ENCODE results near the gene USP24.

USP24 gene

DNA sequence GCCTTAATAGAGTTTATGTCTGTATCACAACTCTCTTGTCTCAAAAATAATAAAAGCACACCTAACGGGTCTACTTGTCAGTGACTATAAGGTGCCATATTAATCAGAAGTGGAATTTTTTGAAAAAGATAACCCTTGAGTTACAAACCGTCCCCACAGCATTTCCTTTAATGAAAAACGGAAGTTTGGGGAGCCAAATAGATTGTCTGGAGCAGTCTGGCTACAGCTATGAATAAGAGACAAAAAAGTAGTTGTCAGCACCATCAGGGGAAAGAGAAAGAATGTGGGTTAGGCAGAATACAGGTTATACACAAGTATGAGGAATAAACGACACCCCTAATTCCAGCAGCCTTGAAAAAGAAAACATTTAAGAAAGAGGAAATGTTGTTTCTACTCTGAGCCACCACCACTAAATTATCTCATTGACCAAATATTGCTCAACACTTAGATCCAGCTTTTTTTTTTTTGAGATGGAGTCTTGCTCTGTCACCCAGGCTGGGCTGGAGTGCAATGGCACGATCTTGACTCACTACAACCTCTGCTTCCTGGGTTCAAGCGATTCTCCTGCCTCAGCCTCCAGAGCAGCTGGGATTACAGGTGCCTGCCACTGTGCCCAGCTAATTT is 29.4 kb upstream of the USP24 start:
- TF ChIP-seq YY1 (IDR thresholded peaks at IDR 0.05; ENCODE audit: insufficient read depth, insufficient read length) (no peak), SUZ12 (IDR thresholded peaks at IDR 0.05; ENCODE audit: extremely low read depth, insufficient read depth, insufficient read length) (no peak), ZNF274 (IDR thresholded peaks at IDR 0.05; ENCODE audit: low read depth, low read length) (no peak)

DNA sequence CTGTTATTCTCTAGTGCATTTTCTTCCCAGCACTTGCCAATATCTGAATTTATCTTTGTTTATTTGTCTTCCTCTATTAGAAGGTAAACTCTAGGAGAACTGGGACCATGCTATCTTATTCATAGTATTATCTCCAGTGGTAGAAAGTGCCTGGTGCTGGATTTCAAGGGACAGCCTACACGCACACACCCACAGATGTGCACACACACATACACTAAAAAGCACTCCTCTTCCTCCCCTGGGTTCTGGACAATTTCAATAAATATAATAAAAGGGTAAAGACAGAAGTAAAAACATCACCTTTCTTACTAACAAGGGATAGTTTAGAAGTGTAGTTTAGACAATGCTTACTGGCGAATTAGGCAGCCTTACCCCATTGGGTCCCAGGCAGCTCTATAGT is 28.5 kb upstream of the USP24 start:
- Histone ChIP-seq H3K9me3 (ENCODE audit: insufficient read depth, low read length) (no peaks in the 10 kb centered on the region), H3K27me3 (ENCODE audit: insufficient read depth, insufficient read length) (no peaks in the 10 kb centered on the region), H3K4me1 (ENCODE audit: insufficient read depth, insufficient read length) (no peaks in the 10 kb centered on the region), H3K4me3 (ENCODE audit: insufficient read length, low read depth) (no peak overlapping the region), H3K9ac (ENCODE audit: insufficient read length, low read depth) (no peak overlapping the region), H3K36me3 (ENCODE audit: insufficient read depth, insufficient read length, low read length) (no peaks in the 10 kb centered on the region)
- TF ChIP-seq YY1 (IDR thresholded peaks at IDR 0.05; ENCODE audit: insufficient read depth, insufficient read length): no peak
- TF ChIP-seq SUZ12 (IDR thresholded peaks at IDR 0.05; ENCODE audit: extremely low read depth, insufficient read depth, insufficient read length): no peak
- no peak for TF ChIP-seq ZNF274 (IDR thresholded peaks at IDR 0.05; ENCODE audit: low read depth, low read length)
- DNase-seq (ENCODE audit: low read depth, low spot score): no peak

More for the DNA sequence above, 29.4 kb upstream of the USP24 start:
- H3K4me3 ChIP-seq (ENCODE audit: insufficient read length, low read depth): no peak overlapping the region
- no peak for DNase-seq (ENCODE audit: low read depth, low spot score)
- no peaks in the 10 kb centered on the region for H3K36me3 ChIP-seq (ENCODE audit: insufficient read depth, insufficient read length, low read length)
- no peaks in the 10 kb centered on the region for H3K4me1 ChIP-seq (ENCODE audit: insufficient read depth, insufficient read length)
- H3K9me3 ChIP-seq (ENCODE audit: insufficient read depth, low read length): no peaks in the 10 kb centered on the region
- no peak overlapping the region for H3K9ac ChIP-seq (ENCODE audit: insufficient read length, low read depth)
- H3K27me3 ChIP-seq (ENCODE audit: insufficient read depth, insufficient read length): no peaks in the 10 kb centered on the region

- H3K36me3 ChIP-seq (ENCODE audit: insufficient read depth, insufficient read length, low read length): no peaks in the 10 kb centered on the region
- H3K27me3 ChIP-seq (ENCODE audit: insufficient read depth, insufficient read length): no peaks in the 10 kb centered on the region
- TF ChIP-seq SUZ12 (IDR thresholded peaks at IDR 0.05; ENCODE audit: extremely low read depth, insufficient read depth, insufficient read length) (no peak), ZNF274 (IDR thresholded peaks at IDR 0.05; ENCODE audit: low read depth, low read length) (no peak), YY1 (IDR thresholded peaks at IDR 0.05; ENCODE audit: insufficient read depth, insufficient read length) (no peak)
- no peak overlapping the region for H3K4me3 ChIP-seq (ENCODE audit: insufficient read length, low read depth)
- no peaks in the 10 kb centered on the region for H3K9me3 ChIP-seq (ENCODE audit: insufficient read depth, low read length)
- no peak for DNase-seq (ENCODE audit: low read depth, low spot score)
- H3K9ac ChIP-seq (ENCODE audit: insufficient read length, low read depth): no peak overlapping the region
- no peaks in the 10 kb centered on the region for H3K4me1 ChIP-seq (ENCODE audit: insufficient read depth, insufficient read length)
Measured at GRCh38 chr1:55239548-55239947, 24.4 kb upstream of the USP24 start.

DNA sequence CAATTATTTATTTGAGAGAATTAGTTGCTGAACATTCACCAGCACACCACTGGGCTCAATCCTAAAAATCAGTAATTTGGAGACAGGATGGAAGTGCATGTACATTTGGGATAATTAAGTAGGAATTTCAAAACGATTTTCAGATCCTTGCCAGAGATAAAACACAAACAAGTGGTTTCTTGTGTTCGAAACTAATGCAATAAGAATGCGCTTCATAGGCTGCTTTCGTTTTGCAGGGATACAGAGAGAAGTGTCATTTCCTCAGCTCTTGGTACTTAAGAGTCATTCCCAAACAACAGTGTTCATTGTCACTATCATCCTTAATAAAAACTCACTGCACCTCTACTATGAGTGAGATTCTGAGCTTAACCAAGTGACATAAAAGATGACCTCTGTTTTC is 20.6 kb upstream of the USP24 start:
- Histone ChIP-seq H3K4me1 (ENCODE audit: insufficient read depth, insufficient read length) (no peaks in the 10 kb centered on the region), H3K4me3 (ENCODE audit: insufficient read length, low read depth) (no peak overlapping the region), H3K27me3 (ENCODE audit: insufficient read depth, insufficient read length) (no peaks in the 10 kb centered on the region), H3K9me3 (ENCODE audit: insufficient read depth, low read length) (no peaks in the 10 kb centered on the region), H3K9ac (ENCODE audit: insufficient read length, low read depth) (no peak overlapping the region), H3K36me3 (ENCODE audit: insufficient read depth, insufficient read length, low read length) (no peaks in the 10 kb centered on the region)
- TF ChIP-seq YY1 (IDR thresholded peaks at IDR 0.05; ENCODE audit: insufficient read depth, insufficient read length) (no peak), ZNF274 (IDR thresholded peaks at IDR 0.05; ENCODE audit: low read depth, low read length) (no peak), SUZ12 (IDR thresholded peaks at IDR 0.05; ENCODE audit: extremely low read depth, insufficient read depth, insufficient read length) (no peak)
- DNase-seq (ENCODE audit: low read depth, low spot score): no peak

DNA sequence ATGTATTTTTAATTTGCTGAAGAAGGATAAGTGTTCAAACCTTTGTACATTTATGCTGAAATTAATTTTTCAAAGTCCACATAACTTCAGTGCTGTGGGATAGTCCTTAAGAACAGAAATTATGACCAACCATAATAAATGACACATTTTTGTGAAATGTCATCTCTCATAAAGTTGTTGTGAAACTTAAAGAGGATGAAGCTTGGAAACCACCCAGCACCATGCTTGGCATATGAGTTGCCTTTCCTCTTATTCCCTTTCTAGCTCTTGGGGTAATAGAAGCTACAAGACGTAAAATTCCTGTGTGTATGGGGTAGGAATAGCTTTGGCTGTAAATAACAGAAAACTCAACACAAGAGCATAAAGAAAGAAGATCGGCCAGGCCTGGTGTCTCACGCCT is 18.9 kb upstream of the USP24 start:
- DNase-seq (ENCODE audit: low read depth, low spot score): no peak
- TF ChIP-seq YY1 (IDR thresholded peaks at IDR 0.05; ENCODE audit: insufficient read depth, insufficient read length) (no peak), ZNF274 (IDR thresholded peaks at IDR 0.05; ENCODE audit: low read depth, low read length) (no peak), SUZ12 (IDR thresholded peaks at IDR 0.05; ENCODE audit: extremely low read depth, insufficient read depth, insufficient read length) (no peak)
- Histone ChIP-seq H3K36me3 (ENCODE audit: insufficient read depth, insufficient read length, low read length) (no peaks in the 10 kb centered on the region), H3K4me3 (ENCODE audit: insufficient read length, low read depth) (no peak overlapping the region), H3K9ac (ENCODE audit: insufficient read length, low read depth) (no peak overlapping the region), H3K27me3 (ENCODE audit: insufficient read depth, insufficient read length) (no peaks in the 10 kb centered on the region), H3K4me1 (ENCODE audit: insufficient read depth, insufficient read length) (no peaks in the 10 kb centered on the region), H3K9me3 (ENCODE audit: insufficient read depth, low read length) (no peaks in the 10 kb centered on the region)

GRCh38 chr1:55233145-55233777 is 18.1 kb upstream of the USP24 start:
- Histone ChIP-seq H3K27me3 (ENCODE audit: insufficient read depth, insufficient read length) (no peaks in the 10 kb centered on the region), H3K9me3 (ENCODE audit: insufficient read depth, low read length) (no peaks in the 10 kb centered on the region), H3K4me1 (ENCODE audit: insufficient read depth, insufficient read length) (no peaks in the 10 kb centered on the region), H3K4me3 (ENCODE audit: insufficient read length, low read depth) (no peak overlapping the region), H3K36me3 (ENCODE audit: insufficient read depth, insufficient read length, low read length) (no peaks in the 10 kb centered on the region), H3K9ac (ENCODE audit: insufficient read length, low read depth) (no peak overlapping the region)
- no peak for DNase-seq (ENCODE audit: low read depth, low spot score)
- TF ChIP-seq SUZ12 (IDR thresholded peaks at IDR 0.05; ENCODE audit: extremely low read depth, insufficient read depth, insufficient read length) (no peak), ZNF274 (IDR thresholded peaks at IDR 0.05; ENCODE audit: low read depth, low read length) (no peak), YY1 (IDR thresholded peaks at IDR 0.05; ENCODE audit: insufficient read depth, insufficient read length) (no peak)

- Histone ChIP-seq H3K36me3 (ENCODE audit: insufficient read depth, insufficient read length, low read length) (no peaks in the 10 kb centered on the region), H3K4me1 (ENCODE audit: insufficient read depth, insufficient read length) (no peaks in the 10 kb centered on the region), H3K27me3 (ENCODE audit: insufficient read depth, insufficient read length) (no peaks in the 10 kb centered on the region), H3K9ac (ENCODE audit: insufficient read length, low read depth) (no peak overlapping the region), H3K4me3 (ENCODE audit: insufficient read length, low read depth) (no peak overlapping the region), H3K9me3 (ENCODE audit: insufficient read depth, low read length) (peaks cover 3% of the 10 kb centered on the region)
- no peak for TF ChIP-seq ZNF274 (IDR thresholded peaks at IDR 0.05; ENCODE audit: low read depth, low read length)
- no peak for TF ChIP-seq YY1 (IDR thresholded peaks at IDR 0.05; ENCODE audit: insufficient read depth, insufficient read length)
- TF ChIP-seq SUZ12 (IDR thresholded peaks at IDR 0.05; ENCODE audit: extremely low read depth, insufficient read depth, insufficient read length): no peak
- DNase-seq (ENCODE audit: low read depth, low spot score): no peak
Measured at GRCh38 chr1:55232448-55233144, 17.4 kb upstream of the USP24 start.
